C4-2B (cell line): Measurements from ENCODE around the gene PTGER2.

Experiments used
- H3K27ac ChIP-seq: fragments of 450-650 bp; 2 replicates; pipeline ENCODE4 v1.5.1; 2017
- CTCF ChIP-seq: fragments of 450-650 bp; conservative IDR thresholded peaks from 2 replicates; pipeline ENCODE4 v1.5.1; 2017; ENCODE audit warnings: mild to moderate bottlenecking
- ZFX ChIP-seq: fragments of 450-650 bp; IDR thresholded peaks from 2 replicates; pipeline ENCODE4 v1.6.1; 2017

PTGER2 gene

GRCh38 chr14:52355526-52355925, 41.4 kb downstream of the PTGER2 start:
- no peak for TF ChIP-seq CTCF
- no peak for TF ChIP-seq ZFX
- no peak overlapping the region for H3K27ac ChIP-seq

GRCh38 chr14:52356025-52356424, 41.9 kb downstream of the PTGER2 start:
- H3K27ac ChIP-seq = no peak overlapping the region
- TF ChIP-seq ZFX (no peak), CTCF (no peak)

GRCh38 chr14:52360831-52361230, 46.7 kb downstream of the PTGER2 start:
- no peak for TF ChIP-seq CTCF
- TF ChIP-seq ZFX = no peak
- H3K27ac ChIP-seq = no peak overlapping the region

- no peak for TF ChIP-seq CTCF
- no peak for TF ChIP-seq ZFX
- H3K27ac ChIP-seq = no peak overlapping the region; the same call in 1 of the 2 replicates
These were observed 49.1 kb downstream of the PTGER2 start for GRCh38 chr14:52363041-52363704.

- H3K27ac ChIP-seq = no peak overlapping the region; the same call in 1 of the 2 replicates
- TF ChIP-seq ZFX (no peak), CTCF (no peak)
These were observed 49.8 kb downstream of the PTGER2 start for GRCh38 chr14:52363961-52364360.

GRCh38 chr14:52365071-52365470, 51.0 kb downstream of the PTGER2 start:
- H3K27ac ChIP-seq = no peak overlapping the region
- TF ChIP-seq ZFX (no peak), CTCF (no peak)

GRCh38 chr14:52366796-52367315, 52.7 kb downstream of the PTGER2 start:
- H3K27ac ChIP-seq = no peak overlapping the region
- TF ChIP-seq ZFX (no peak), CTCF (no peak)
